Suprapubic skin (tissue), 4 donors: ENCODE data around the gene THAP3.

Experiments used
- CTCF ChIP-seq, 2 donors: fragments of 200-600 bp in 1 of 2; fragments of 450-650 bp in 1 of 2; sonication (generic) in 1 of 2; IDR thresholded peaks; one replicate each; pipeline ENCODE4 v1.5.1; 2016 to 2019; ENCODE audit warnings: antibody characterized with exemption in 2 of 2, mild to moderate bottlenecking in 1 of 2, moderate library complexity in 1 of 2
- EP300 ChIP-seq: sonication (generic); formaldehyde crosslinking; IDR thresholded peaks from one replicate; pipeline ENCODE4 v1.6.1; 2017; ENCODE audit warnings: antibody characterized with exemption
- POLR2AphosphoS5 ChIP-seq, 3 donors: sonication (generic); formaldehyde crosslinking; IDR thresholded peaks; one replicate each; pipeline ENCODE4 v1.6.1; 2017; ENCODE audit warnings: antibody characterized with exemption in 3 of 3

- TF ChIP-seq CTCF (IDR thresholded peaks at IDR 0.05) (no peak), EP300 (no peak), POLR2AphosphoS5 (IDR thresholded peaks at IDR 0.05) (no peak)
Observed at GRCh38 chr1:6597777-6598131, 26.9 kb upstream of the THAP3 start.
